GM20431 (cell line): ENCODE results near the gene JMJD1C.

ENCODE experiments used
- in situ Hi-C: fragments of 300-500 bp; cut with MseI, MboI; formaldehyde crosslinking; loops from one replicate; pipeline ENCODE4 v1.15.0; 2020; ENCODE audit warnings: low sequenced_read_pairs; ENCODE audit not compliant: unreplicated experiment

The JMJD1C gene

GRCh38 chr10:63266391-63267316 is 199.1 kb downstream of the JMJD1C start:
- in situ Hi-C loops, result no loop called here

- in situ Hi-C loops, result no loop called here
These were observed 200.0 kb downstream of the JMJD1C start for GRCh38 chr10:63265683-63266235.

DNA sequence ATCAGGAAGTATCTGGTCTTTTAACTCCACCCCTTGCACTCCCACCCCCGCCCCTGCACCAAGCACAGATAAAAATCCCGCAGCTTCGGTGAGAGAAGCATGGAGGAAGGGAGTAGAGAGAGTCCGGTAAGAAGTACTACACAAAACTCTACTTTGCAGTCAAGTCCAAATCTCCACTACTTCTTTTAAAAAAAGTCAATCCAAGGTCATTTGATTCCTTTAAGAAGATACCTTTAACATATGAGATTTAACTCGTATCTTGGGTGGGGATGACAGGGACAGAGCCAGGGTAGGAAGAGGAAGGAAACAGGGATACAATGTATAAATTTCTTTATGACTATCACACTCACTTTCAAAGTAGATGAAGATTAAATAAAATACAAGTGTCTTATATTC is 200.6 kb downstream of the JMJD1C start:
- in situ Hi-C loops, result no loop called here

DNA sequence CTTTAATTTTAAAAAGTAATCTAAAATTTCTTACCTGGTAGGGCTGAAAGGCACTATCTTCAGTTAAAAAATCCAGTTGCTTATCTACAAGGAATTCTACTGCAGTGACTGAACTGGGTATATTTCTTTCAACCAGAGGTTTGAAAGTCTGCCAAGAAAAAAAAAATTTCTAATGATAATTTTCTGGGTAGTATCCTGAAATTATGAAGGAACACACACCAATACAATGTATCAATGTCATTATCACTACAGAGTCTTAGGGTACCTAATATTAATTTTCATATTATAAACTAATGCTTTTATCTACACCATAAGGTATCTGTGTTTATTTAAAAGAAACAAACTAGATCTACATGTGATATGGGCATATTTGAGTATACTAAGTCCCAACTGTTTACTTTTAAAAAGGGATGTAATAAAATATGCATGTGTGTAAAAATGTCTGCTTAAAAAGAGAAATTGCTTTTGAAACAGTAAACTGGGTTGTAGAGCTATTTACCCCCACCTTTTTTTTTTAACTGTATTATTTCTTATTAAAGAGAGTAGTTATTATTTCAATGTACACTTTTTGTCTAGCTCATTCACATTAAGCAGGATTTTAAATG is 201.1 kb downstream of the JMJD1C start:
- in situ Hi-C loops, result no loop called here

GRCh38 chr10:63262430-63263073 is 203.2 kb downstream of the JMJD1C start:
- in situ Hi-C loops, result no loop called here

- in situ Hi-C loops, result no loop called here
These were observed 204.3 kb downstream of the JMJD1C start for GRCh38 chr10:63261496-63261895.

GRCh38 chr10:63260860-63261251 is 204.9 kb downstream of the JMJD1C start:
- in situ Hi-C loops, result no loop called here

DNA sequence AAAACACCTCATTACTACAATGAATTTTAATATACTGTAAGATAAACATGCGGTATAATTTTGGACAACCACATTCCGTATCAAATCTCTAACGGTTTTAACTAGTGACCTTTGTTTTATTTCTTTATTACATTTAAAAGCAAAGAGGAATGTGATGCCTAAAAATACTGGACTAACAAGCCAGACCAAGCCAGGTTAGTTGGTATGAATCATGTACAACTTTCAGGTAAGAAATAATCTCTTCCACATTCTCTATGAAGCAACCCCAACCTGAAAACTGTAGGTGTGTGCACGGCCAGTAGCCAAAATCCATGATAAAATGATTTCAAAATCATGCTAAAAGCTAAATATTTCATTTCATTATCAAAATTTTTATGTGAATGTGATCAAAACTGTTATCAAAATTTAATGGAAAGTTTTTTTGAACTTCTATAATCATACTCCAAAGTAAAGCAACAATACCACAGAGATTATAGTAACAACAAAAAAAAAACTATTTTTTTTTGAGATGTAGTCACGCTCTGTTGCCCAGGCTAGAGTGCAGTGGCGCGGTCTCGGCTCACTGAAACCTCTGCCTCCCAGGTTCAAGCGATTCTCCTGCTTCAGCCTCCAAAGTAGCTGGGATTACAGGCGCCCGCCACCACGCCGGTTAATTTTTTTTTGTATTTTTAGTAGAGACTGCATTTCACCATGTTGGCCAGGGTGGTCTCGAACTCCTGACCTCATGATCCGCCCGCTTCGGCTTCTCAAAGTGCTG is 205.5 kb downstream of the JMJD1C start:
- in situ Hi-C loops, result no loop called here

DNA sequence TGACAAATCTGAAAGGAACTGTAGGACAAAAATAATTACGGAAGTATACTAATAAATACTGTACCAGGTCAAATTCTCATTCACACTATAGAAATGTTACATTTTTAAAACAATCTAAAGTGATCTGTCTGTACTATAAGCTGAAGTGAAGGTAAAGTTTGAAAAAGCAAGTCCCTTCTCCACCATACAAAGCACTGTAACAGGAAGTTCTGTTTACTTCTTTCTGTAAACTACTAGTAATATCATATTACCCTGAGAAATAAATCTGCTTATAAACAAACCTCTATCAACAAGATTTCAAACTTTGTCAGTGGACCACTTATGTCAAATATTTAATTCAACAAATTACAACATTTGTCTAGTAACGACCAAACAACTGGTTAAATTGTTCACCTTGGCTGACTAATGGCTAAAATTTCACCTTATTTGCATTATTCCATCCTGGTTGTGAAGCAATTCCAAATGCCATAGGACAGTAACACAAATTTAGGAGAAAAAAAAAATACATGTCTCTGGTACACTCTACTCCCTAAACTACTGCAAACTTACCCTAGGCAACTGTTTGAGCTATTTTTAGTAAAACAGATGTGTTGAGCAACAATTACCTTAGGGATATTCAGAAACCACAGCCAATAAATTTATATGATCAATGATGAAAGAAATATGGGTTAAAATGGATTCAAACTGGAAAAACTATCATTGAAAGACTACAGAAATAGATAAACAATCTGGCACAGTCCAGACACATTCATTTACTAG is 206.7 kb downstream of the JMJD1C start:
- in situ Hi-C loops, result no loop called here

- in situ Hi-C loops, result no loop called here
These were observed 208.0 kb downstream of the JMJD1C start for GRCh38 chr10:63257778-63258177.

GRCh38 chr10:63256009-63256773 is 209.6 kb downstream of the JMJD1C start:
- in situ Hi-C loops, result no loop called here

DNA sequence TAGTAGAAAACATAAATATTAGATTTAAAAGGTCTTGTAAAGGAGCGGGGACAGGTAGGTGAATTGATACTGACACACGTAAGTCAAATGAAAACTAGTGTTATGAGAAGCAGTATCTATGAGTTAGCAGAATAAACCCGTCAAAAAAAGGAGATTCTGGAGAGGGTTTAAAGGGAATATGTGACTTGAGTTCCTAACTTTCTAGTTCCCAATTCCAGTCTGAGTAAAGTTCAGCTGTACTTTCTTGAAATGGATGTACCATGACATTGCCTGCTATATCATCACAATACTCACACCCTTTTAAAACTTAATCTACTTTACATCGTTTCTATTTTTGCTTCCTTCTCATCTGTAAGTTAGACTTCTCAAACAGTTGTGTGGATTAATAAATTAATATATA is 210.5 kb downstream of the JMJD1C start:
- in situ Hi-C loops, result no loop called here

GRCh38 chr10:63253040-63253439 is 212.7 kb downstream of the JMJD1C start:
- in situ Hi-C loops, result no loop called here

GRCh38 chr10:63252095-63252762 is 213.5 kb downstream of the JMJD1C start:
- in situ Hi-C loops, result no loop called here

GRCh38 chr10:63250032-63250431 is 215.7 kb downstream of the JMJD1C start:
- in situ Hi-C loops, result no loop called here

DNA sequence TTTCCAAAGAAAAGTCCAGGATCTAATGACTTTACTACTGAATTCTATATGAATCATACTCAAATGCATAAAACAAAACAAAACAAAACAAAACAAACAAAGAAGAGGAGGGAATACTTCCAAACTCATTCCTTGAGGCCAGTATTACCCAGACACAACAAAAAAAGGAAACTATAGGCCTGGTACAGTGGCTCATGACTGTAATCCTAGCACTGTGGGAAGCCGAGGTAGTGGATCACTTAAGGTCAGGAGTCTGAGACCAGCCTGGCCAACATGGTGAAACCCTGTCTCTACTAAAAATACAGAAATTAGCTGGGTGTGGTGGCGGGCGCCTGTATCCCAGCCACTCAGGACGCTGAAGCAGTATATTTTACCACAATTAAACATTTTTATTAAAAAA is 218.0 kb downstream of the JMJD1C start:
- in situ Hi-C loops, result no loop called here

DNA sequence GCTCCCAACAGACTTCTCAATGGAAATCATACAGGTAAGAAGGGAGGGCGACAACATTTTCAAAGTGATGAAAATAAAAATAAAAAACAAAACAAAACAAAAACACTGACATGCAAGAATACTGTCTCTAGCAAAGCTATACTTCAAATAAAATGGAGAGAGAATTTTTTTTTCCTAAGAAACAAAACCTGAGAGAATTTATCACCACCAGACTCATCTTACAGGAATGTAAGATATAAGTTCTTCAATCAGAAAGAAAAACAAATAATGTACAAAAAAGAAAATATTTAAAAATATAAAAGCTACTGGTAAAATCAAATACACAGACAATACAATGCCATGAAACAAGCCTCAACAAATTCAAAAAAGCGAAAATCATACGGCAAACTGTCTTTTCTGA is 219.4 kb downstream of the JMJD1C start:
- in situ Hi-C loops, result no loop called here

- in situ Hi-C loops, result no loop called here
These were observed 223.9 kb downstream of the JMJD1C start for GRCh38 chr10:63241841-63242281.
